ENCODE results near the gene EDIL3.

DNA sequence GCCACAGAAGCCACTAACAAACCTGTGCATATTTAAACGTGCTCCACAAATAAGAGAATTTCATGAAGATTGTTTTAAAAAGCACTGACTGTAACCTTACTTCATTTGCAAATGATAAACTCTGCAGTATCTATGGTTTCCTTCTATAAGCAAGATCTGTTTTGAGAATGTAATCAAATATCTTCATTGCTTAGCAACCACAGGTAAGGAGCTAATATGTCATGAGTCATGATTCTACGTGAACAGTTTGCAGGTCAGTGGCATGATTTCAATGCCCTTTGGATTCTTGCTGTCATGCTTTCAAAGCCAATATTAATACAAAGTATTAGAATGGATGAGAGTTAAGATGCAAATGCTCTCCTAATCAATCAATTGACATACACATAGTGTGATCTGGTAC, 325.0 kb downstream of the EDIL3 start:
- TF ChIP-seq, protein P1, sequence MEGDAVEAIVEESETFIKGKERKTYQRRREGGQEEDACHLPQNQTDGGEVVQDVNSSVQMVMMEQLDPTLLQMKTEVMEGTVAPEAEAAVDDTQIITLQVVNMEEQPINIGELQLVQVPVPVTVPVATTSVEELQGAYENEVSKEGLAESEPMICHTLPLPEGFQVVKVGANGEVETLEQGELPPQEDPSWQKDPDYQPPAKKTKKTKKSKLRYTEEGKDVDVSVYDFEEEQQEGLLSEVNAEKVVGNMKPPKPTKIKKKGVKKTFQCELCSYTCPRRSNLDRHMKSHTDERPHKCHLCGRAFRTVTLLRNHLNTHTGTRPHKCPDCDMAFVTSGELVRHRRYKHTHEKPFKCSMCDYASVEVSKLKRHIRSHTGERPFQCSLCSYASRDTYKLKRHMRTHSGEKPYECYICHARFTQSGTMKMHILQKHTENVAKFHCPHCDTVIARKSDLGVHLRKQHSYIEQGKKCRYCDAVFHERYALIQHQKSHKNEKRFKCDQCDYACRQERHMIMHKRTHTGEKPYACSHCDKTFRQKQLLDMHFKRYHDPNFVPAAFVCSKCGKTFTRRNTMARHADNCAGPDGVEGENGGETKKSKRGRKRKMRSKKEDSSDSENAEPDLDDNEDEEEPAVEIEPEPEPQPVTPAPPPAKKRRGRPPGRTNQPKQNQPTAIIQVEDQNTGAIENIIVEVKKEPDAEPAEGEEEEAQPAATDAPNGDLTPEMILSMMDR (IDR thresholded peaks at IDR 0.05), result no peak
- no peak for TF ChIP-seq POLR2AphosphoS5 (IDR thresholded peaks at IDR 0.05)
- no peak for TF ChIP-seq POLR2A (IDR thresholded peaks at IDR 0.05)

Measured in upper lobe of left lung (tissue), 4 donors.